Hematopoietic multipotent progenitor cell treated with erythropoietin and hydrocortisone succinate and interleukin-3 and kit ligand, for 6 days (in vitro differentiated cells): ENCODE measurements around the gene TFAP2D.

Experiments used
- DNase-seq: peaks from one replicate; pipeline ENCODE4 v3.0.0-alpha.2; 2015

The TFAP2D gene

DNA sequence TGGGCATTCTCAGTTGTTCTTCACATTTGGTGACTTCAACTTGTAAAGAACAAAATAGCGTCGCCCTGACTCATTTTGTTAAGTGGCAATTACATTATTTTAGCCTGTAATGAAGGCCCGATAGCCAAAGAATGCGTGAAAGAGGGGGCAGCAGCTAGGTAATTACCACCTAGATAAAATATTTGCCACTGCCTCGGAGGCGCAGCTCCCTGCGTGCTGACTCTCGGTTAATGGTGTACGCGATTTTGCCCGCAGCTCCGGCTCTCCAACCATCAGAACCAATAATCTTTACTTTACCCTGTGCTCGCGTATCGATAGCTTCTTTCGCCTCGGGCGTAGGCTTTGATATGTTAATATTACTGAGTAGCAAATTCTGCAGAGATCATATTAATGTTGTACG, 8.7 kb downstream of the TFAP2D start:
- no peak for DNase-seq

DNA sequence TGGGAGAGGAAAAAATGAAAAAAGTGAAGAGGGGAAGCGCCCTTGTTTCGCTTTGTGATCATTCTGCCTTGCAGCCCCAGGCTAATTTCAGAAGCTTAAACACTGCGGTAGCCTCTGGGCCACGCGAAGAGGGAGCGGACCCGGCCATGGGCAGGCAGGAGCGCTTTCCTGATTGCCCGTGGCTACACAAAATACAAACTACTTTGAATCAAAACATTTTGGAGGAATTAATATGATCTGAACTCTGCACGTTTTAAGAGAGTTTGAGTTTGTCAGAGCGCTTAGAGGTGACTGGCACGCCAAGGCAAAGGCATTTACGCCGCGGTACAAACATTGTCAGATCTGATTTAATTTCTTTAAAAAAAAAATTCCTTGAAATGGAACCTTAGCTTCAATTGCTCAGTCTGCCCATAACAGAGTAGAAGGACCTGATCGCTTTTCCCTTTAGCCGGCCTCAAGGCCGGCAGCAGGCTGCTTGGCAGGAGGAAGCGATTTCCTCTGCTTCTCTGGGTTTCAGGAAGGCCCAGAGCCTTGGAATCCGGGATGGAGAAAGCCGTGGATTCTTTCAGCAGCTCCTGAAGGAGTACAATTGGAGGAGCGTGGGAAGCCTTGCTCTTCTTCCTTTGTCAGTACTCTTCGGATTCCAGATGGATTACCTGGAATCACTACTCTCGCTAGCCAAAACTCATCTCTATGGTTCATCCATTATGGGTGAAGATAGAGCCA, 9.7 kb downstream of the TFAP2D start:
- DNase-seq = no peak

DNA sequence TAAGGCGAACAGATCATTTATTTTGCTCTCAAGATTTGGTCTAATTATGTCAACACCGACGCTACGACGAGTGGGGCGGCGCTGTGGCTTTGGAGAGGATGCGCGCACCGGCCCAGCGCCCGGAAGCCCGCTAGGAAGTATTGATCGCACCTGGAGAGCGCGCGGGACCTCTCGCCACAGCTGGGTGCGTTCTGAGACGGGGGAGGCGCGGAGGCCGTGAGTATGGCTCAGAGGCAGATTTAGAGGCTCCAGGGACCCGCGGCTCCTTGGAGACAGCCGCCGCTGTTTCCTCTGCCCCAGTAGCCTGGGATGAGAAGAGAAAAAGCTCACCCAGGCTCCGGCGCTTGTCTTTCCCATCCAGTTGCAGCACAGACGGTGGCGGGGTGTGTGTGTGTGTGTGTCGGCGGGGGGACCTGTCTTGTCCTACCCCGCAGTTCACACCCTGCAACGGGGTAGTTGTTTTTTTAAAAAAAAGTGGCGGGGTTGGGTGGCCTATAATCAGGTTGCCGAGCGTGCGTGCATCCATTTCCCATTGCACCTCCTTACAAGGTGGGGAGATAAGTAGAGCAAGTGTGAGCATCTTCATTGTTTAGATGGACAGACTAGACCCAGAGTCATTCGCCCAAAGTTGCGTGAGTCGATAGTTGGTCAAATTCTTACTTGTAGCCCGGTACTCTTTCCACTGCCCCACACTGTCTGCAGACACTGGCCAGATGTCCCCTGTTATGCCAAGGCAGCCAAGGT, 11.2 kb downstream of the TFAP2D start:
- no peak for DNase-seq

DNA sequence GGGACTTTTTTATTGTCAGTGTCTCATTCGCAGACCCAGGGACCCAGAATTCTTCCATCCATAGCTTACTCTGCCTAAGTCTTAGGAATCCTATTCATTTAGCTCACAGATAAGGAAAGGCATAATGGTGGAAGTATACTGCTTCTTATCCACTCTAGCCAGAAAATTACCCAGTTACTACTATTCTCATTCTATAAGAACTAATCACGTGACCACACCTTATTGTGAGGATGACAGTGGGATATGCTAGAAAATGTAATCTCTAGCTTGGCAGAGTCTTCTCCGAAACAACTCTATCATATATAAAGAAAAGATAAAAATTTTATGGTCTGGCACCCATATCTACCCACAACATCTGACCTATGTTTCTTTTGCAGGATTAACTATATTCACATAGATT, 21.2 kb downstream of the TFAP2D start:
- DNase-seq = no peak

DNA sequence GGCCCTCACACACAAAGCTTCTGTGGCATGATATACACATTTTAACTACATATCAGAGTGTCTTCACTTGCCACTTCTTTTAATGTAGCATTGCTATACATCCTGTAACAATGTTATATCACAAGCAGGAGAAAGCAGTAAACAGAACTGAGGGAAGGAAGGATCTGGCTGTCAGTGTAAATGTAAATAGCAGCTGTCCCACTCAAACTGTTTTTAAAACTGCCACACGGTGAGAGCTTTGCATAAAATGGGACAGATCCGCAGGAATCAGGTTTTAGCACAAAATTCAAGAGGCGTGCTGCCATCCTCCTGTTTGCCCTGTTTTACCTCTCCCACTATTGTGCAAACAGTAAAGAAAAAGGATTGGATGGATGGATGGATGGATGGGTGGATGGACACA, 28.8 kb downstream of the TFAP2D start:
- no peak for DNase-seq

DNA sequence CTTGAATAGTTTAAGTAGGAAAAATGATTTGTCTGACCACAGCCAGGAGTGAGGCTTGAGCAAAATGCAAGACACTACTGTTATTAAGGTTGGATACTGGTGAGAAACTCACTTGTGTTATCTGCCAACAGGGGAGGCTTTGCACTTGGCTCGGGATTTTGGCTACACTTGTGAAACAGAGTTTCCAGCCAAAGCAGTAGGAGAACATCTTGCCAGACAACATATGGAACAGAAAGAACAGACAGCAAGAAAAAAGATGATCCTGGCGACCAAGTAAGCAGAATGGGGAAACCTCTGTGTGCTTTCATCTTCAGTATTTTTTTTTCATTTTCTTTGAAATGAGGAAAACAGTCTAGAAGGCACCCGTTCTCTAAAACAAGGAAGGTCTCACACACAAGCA, 31.6 kb downstream of the TFAP2D start:
- no peak for DNase-seq

DNA sequence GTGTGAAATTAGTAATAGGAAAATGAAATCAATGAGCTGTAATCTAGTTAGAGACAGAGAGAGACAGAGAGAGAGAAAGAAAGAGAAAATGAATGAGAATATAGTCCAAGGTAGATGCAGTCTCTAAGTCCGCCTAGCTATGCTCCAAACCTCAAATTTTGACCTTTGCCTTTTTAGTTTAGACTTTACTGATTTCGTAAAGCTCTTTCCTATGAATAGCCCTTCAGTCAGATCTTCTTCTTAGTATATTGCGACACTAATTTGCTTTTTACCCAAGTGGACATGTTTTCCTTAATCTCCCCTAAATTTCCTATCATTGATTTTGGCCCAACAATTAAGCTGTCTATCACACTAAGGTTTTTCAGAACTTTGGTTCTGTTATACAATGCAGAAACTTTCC, 49.5 kb downstream of the TFAP2D start:
- no peak for DNase-seq

DNA sequence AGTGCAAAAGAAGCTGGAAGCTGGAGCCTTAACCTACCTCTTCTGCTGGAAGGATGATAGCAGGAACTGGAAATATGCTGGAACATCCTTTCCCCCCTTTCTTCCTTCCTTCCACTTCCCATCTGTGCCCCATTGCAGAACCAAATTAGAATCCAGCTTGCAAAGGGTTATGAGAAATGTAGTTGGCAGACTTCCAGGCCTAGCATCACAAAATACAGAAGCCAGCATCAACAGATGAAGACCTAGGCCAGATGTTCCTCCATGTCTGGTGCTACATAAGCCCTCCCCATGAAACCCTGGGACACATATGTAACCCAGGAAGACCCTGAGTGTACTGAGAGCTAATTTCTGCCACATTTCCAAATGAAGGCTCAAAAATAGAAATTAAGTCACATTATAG, 65.4 kb downstream of the TFAP2D start:
- DNase-seq = no peak

DNA sequence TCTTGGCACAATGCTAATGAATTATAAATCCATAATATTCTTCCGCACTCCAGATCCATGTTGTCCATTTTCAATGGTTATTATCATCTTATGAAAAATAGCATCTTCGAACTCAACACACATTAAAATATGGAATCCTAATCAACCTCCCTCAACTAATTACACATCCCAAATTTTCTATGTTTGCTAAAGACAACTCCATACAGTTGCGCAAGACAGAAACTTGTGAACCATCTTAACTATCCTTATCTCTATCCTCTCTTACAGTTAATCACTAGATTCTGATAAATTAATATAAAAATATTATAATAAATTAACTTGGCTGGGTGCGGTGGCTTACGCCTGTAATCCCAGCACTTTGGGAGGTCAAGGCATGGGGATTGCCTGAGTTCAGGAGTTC, 67.1 kb downstream of the TFAP2D start:
- no peak for DNase-seq

DNA sequence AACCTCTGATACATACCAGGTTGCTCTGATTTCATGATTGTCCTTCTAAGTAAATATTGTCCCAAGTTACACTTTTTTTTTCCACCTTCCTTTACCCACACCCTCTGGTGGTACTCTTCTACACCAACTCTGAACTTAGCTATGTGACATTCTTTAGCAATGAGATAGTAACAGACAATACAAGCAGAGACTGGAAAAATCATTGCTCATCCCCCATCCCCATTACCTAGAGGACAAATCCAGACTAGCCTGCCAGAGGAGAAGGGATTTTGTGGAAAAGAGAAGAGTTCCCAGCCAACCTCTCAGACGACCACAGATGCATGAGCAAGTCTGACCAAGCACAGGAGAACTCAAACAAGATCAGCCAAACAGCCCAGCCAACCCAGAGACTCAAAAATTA, 72.6 kb downstream of the TFAP2D start:
- DNase-seq = no peak

DNA sequence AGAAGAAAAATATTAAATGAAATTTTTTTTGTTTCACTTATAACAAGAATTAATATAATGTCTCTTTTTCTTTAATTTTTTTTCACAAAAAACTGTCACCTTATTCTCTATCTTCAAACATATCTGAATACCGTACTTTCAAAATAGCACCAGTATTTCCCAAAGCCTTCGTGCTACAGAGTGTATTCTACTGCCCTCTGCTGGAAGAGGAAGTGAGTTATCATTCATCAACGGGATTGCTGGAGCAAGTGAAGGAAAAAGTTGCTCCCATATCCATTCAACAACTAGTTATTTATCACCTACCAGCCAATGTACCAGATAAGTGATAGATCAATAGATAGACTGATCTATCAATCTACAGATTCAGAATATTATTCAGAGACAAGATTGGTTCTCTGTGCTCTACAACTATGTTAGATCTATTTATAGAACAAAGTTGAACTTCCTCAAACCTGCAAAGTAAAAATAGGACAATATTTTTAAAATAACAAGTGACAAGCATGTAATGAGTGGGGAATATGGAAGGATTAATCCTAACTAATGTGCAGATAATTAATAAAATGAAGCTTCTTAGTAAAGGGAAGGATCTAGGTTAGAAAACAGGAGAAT, 78.7 kb downstream of the TFAP2D start:
- DNase-seq = peak; percentile 79

DNA sequence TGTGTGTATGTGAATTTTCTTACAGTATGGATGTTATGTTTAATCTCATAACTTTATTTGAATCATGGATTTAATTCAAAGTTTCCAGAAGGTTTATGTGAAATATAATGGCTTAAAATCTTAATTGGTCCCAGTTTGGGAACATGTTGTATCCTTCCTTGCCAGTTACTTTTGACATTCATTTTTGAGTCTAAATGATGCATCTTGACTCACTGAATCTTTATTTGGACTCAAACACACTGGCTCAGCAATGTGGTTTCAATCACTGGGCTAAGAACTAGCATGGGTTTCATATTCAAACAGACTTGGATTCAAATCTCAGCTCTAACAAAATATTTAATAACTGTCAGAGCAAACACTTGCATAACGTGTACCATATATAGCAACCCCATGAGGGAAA, 79.4 kb downstream of the TFAP2D start:
- DNase-seq = no peak

DNA sequence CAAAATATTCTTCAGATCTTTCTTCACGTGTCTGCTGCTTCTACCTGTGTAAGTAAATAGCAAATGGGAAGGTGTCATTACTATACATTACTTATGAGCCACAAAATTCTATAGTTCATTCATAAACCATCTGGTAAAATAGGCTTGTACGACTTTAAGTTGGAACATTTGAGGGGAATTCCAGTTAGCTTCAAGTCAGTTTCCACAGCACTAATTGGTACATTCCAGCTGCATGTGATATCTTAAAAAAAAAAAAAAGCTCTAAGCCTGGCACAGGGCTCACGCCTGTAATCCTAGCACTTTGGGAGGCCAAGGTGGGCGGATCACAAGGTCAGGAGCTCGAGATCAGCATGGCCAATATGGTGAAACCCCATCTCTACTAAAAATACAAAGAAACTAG, 82.2 kb downstream of the TFAP2D start:
- DNase-seq = no peak

DNA sequence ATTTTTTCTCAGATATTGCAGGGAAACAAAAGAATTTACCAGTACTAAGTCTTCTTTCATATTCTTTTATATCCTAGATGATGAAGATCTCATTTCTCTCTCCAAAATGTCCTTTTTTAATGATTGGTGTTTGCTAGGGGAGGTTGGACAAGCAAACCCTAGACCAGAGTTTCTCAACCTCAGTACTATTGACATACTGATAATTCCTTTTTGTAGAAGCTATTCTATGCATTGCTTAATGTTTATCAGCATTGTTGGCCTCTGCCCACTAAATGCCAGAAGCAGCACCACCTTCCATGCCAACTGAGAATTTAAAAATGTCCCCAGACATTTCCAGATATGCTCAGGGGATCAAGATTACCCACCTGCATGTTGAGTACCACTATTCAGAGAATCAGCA, 91.0 kb downstream of the TFAP2D start:
- no peak for DNase-seq

DNA sequence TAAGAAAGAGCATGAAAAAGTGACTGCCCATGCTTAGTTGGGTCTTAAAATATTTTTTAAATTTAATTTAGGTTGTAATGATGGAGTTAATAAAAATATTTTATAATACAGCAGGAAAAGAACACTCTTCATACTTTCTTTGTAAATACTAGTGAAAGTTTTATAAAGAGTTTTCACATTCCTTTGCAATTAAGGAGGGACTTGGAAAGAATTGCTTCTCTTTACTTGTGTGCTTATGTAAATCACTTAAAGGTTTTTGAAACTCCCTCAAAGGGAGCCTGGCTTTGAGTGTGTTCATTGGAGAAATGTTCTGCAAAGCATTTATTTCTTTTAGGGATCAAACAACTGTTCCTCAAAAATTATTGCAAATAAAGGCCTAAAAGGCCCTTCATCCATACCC, 93.7 kb downstream of the TFAP2D start:
- no peak for DNase-seq

DNA sequence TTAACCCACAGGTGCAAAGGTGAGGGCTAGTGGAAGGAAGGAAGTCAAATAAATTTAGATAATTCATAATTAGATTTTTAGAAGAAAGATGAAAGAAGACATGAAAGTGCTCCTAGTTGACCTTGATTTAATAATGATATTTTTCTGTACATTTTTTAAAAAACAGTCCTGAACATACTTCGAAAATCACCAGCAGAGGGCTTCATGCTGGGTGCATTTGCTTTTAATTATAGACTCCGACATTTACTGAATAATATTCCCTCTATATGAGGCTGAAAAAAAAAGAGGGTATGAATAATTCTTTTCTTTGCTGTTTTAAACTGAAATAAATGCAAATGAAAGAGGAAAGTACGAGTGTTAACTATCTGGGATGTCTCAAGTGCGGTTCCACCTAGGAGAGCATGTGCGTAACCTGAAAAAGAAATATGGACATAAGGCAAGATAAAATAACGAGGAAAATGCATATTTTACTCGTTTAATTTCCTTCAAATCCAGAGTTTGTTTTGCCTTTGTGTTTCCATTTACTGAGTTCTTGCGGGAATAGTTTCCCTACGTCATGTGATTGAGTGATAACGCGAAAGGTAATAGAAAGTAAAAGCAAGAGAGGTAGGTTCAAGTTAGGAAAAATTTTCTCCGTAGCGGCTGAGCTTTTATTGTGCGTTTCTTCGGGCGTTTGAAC, 102.2 kb downstream of the TFAP2D start:
- DNase-seq = peak; percentile 49

DNA sequence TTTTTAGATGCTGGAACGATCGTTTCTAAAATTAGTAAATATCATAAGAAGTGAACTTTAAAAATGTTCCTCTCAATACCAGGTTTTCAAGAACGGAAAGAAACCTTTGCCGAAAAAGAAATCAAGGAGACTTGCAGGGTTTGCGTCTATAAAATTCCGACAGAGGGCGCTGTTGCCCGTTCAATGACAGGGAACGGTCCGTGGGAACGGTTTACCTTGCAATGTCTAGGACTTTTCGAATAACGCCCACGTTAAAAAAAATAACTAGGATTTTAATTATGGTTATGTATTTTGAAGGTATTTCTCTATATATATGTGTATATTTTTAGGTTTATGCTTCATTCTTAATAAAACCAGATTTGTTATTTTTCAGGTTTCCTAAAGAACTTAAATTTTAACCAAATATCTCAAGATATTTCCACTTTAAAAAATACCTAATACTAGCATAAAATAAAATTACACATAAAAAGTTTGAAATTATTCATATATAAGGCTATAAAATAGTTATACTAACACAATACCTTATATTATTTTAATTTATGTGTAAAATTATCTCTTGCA, 102.9 kb downstream of the TFAP2D start:
- DNase-seq = peak; percentile 88

DNA sequence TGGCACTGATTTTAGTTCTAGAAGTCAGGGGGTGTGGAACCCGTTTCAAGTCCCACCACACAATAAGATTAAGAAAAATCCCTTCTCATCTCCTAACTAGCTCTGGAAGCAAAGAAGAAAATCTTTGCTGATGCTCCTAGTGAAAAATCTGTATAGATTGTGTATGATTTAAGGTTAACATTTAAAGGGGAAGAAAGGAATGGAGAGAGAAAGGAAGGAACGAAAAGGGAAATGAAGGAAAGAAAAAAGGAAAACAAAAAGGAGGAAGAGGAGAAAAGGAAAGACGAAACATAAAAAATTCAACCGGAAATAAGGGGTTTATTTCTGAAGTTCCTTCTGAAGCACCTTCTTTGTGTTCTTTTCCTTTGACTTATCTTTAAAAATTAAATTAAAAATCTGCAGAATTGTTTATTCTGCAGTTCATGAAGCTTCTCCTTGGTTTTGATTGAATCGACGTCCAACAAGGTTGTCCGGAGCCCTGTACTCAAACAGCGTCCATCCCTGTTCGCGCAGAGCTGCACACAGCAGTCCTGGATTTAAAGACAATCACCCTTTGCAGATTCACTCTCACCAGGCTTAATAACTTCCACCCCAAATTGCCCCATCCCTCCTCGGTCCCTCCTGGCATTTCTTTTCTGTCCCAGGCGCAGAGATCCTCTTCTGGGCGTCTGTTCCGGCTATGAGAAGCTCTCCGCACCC, 103.8 kb downstream of the TFAP2D start:
- DNase-seq = no peak

DNA sequence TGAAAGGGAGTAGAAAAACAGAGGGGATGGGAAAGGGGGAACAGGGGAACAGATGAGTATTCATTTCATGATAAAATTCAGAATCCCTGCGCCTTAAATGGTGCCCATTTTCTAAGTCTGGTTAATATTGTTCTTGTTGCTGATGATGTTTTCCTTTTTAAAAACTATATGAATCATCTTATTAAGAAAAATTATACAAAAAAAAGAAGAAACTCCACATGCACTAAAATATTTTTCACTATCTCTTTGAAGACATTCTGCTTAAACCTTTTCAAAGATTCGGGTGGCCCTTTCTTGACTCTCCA, 104.3 kb downstream of the TFAP2D start:
- DNase-seq = no peak

DNA sequence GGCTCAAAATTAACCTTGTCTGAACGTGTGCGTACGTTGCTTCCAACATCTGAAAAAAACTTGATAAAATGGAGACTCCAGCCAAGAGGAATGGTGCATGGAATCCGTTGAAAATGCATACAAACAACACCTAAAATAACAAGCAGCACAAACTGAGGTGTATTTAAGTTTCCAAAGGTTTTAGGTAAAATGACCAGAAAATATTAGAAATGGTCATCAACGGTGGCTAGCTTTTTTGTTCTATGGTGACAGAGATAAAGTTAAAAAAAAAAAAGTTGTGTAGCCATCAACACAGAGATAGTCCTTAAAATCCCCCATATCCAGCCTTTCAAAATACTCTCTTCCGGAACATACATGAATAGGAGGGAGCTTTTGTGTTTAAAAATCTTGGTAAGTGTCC, 104.7 kb downstream of the TFAP2D start:
- DNase-seq = no peak

DNA sequence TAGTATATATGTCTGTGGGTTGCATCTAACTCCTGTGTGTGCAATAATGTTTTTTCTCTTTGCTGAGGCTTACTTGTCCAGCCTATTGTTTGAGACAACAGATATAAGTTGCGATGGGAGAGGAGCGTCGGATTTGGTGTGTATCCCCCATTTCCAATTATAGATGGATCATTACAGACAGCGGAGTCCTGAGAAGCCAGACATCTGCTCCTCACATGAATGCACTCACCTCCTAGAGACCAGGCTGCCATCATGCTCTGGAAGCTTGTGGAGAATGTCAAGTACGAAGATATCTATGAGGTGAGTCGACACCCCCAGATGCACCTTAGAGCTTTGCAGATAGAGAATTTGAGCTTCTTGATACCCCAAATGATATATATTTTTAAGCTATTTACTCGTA, 105.3 kb downstream of the TFAP2D start, which contains the start of gene TFAP2B:
TSS of gene TFAP2B (plus strand) at position 199 of the 400 bp plus-strand sequence. CDS start at position 220, 21 bp downstream.
- no peak for DNase-seq

DNA sequence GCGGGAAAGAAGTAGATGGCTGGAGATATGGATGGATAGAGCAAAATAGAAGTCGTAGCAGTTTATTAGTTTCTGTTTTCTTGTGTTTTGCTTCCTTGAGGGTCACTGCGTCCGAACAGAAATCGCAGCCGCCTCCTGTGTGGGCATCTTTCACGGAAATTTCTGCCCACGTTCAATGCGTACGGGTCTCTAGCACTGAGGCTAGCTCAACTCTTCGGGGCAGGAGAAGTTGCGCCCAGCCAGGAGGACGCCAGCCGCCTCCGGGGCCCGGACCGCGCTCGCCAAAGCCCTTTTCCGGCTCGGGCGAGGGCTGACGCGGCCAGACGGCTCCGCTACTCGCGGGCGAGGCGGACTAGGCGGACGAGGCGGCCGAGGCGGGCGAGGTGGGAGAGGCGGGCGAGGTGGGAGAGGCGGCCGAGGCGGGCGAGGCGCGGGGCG, 106.2 kb downstream of the TFAP2D start:
- DNase-seq = no peak
